Activated T-cell treated with anti-CD3 and anti-CD28 coated beads for 48 hours (primary cell): Measurements from ENCODE around the gene HASPIN.

ENCODE experiments used
- DNase-seq: peaks from one replicate; pipeline ENCODE4 v3.0.0-alpha.2; 2020; ENCODE audit warnings: low read depth

The HASPIN gene

DNA sequence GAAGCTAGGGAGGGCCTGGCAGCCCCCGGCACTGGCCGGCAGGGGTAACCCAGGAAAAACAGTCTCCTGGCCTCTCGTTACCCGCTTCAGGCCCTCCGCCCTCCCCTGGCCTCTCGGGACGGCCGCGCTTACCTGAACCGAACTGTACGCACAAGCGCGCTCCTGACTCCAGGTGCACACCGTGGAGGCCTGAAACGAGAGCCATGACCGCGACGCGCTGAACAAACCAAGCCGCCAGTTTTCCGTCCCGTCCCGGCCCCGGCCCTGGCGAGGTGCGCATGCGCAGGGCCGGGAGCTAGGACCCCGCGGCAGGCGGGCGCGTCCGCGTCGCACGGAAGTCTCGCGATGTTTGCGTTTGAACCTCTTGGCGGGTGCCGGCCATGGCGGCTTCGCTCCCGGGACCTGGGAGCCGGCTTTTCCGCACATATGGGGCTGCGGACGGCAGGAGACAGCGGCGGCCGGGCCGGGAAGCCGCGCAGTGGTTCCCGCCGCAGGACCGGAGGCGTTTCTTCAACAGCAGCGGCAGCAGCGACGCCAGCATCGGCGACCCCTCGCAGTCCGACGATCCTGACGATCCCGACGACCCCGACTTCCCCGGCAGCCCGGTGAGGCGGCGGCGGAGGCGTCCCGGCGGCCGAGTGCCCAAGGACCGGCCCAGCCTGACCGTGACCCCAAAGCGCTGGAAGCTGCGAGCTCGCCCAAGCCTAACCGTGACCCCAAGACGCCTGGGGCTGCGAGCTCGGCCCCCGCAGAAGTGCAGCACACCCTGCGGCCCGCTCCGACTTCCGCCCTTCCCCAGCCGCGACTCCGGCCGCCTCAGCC lies at the start of gene HASPIN:
HASPIN (plus strand) TSS at position 348 of the 822 bp plus-strand sequence; CDS start at position 381, 33 bp downstream.
- peak; percentile 94 for DNase-seq

DNA sequence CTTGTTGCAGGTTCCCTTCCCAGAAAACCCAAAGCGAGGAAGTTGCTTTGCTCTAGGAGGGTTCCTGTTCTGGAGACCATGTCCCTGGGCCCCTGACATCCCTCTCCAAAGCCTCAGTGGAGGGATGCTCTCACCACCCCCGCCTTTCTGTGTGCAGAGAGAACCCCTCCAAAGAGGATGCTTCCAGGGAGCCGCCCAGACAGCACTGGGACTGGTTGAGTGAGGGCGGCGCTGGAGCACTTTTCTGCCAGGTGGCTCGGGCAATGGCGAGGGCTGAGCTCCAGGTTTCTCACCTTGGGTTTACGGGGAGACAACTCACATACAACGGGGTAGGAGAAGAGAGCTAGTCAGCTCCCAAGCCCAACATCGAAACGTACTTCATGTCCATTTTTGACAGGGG lies 47.8 kb upstream of the HASPIN start:
- DNase-seq = no peak

DNA sequence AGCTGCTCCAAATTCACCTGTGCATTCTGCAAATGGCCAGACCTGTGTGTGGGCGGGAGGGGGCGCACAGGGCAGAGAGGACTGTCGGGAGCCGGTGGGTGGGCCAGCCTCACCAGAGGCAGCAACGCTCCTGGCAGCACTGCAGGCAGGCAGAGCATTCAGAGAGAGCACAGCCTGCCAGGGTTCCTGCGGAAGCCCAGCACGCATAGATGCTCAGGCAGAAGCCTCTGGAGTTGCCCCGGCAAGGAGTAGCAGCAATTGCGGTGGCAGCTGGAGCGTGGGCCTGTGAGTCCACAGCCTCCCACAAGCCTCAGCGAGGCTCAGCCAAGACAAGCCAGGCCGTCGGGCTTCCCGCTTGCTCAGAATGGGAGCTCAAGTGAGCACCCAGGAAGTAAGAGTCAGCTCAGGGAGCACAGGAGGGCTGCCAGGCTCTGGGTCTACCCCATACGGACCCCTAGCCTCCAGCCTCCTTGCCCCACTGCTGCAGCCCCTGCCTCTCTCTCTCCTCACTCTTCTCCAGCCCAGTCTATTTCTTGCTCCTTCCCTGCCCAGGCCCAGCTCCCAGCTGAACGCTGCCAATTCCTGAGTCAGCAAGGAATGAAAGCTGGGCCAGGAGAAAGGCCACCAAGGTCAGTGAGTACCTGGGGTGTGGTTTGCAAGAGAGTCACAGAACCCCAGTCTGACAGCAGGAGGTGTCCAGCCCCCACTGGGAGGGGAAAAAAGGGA lies 45.4 kb upstream of the HASPIN start:
- DNase-seq = no peak

- DNase-seq = no peak
Measured at GRCh38 chr17:3678821-3679530, 44.7 kb upstream of the HASPIN start.

GRCh38 chr17:3679531-3680126 lies 44.1 kb upstream of the HASPIN start:
- DNase-seq = no peak

DNA sequence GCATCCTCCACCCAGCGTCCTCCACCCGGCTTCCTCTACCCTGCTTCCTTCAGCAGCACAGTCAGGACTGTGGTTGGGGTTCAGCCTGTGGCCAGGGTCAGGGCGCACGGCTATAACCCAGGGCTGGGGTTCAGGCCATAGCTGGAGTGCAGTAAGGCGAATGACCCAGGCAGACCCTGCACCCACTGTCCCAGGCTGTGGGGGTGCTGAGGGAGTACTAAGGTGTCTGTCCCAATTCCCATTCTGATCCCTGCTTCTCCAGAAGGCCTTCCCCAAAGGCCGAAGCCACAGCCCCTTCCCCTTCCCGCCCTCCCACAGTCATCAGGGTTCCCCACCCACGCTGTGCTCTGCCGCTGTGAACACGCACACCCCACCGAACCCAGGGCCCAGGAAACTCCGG lies 42.6 kb upstream of the HASPIN start:
- DNase-seq = no peak

DNA sequence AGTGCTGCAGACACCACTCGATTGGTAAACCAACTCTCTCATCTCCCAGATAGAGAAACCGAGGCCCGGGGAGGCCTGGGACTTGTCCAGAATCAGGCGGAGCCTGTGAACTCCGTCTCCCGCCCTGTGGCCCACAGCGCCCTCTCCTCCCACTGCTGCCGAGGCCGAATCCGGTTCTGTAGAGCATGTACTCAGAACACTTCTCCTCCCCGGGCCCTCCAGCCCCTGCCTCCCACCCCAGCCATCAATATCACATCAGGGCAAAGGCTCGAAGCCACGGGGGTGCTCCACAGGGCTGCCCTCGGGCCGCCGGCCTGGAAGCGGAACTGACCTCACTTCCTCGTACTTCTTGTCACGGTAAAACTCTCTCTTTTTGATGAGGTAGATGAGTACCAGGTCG lies 42.1 kb upstream of the HASPIN start:
- DNase-seq = no peak

DNA sequence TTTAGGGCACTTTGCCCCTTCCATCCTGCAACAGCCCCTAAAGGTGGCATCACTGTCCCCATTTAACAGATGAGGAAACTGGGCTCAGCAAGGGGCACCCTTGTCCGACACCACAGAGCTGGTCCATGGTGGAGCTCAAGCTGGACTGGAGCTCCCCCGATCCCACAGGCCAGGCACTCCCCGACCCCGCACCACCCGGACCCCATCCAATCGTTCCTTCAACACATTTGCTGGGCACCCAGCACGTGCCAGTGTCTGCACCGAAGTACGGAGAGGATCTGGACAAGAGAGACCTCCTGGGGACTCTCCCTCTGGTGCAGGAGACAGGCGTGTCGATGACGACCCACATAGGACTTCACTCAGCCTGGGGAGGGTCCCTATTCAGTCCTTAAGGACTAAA lies 41.7 kb upstream of the HASPIN start:
- no peak for DNase-seq

GRCh38 chr17:3683054-3683511 lies 40.6 kb upstream of the HASPIN start:
- DNase-seq = peak; percentile 40

DNA sequence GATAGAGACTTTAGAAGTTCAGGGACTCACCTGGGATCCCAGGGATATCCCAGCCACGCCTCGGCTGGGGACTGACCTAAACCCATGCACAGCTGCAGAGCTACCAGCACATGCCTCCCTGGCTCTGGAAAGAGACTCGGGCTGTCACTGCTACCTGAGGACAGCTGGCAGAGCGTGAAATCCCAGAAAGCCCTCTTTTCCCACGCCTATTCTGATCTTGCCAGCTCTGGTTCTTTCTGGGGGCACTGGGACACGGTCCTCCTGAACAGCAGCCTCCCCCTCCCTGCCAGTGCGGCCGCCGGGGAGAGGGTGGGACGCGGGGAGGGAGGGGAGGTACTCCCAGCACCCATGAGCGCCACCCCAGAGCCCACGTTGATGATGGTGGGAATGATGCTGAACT lies 38.5 kb upstream of the HASPIN start:
- no peak for DNase-seq

- DNase-seq = no peak
Measured at GRCh38 chr17:3688027-3688553, 35.6 kb upstream of the HASPIN start.

DNA sequence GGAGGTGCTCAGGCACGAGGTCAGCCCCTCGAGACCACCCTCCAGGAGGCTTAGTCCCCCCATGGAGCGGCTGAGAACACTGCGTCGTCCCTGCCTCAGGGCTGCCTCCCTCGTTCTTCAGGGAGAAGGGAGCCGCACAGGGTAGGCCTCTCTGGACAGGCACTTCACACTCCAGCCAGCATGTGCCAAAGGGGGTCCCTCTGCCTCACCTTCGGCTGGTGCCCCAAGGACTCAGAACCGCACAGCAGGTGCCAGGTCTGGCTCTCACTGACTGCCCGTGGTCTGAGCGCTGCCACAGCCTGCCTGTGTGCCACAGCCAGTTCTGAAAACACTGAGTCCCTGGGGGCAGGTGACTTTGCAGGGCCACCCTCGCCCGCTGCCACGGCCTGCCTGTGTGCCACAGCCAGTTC lies 34.8 kb upstream of the HASPIN start:
- DNase-seq = no peak

DNA sequence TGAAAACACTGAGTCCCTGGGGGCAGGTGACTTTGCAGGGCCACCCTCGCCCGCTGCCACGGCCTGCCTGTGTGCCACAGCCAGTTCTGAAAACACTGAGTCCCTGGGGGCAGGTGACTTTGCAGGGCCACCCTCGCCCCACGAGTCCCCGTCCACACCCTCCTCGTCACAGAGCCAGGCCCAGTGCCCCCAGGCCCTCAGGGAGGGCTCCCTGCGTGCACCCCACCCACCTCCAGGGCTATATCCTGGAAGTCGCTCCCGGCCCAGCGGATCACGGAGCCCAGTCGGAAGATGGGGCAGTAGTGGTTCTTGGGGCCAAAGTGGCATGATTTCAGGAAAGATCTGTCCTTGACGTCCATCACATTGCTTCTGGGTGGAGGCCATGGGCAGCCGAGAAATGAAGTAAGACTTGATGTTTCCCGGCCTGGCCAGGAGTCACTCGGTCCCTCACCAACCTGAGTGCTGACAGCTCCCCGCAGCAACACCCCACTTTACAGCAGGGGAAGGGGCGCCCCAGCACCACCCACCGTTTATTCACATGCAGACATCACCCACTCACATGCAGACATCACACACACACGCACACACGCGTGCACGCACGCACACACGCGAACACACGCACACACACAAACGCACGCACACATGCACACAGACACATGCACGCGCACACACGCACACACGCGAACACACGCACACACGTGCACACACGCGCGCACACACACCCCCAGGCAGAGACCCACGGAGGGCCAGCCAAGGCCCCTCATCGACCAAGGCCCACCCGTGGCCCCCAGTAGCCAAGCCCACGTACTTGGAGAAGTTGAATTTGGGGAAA lies 34.2 kb upstream of the HASPIN start:
- DNase-seq = no peak

- DNase-seq = no peak
Measured at GRCh38 chr17:3690094-3690715, 33.5 kb upstream of the HASPIN start.

- DNase-seq = no peak
Measured at GRCh38 chr17:3691617-3692067, 32.1 kb upstream of the HASPIN start.

- no peak for DNase-seq
Measured at GRCh38 chr17:3692346-3692745, 31.4 kb upstream of the HASPIN start.

DNA sequence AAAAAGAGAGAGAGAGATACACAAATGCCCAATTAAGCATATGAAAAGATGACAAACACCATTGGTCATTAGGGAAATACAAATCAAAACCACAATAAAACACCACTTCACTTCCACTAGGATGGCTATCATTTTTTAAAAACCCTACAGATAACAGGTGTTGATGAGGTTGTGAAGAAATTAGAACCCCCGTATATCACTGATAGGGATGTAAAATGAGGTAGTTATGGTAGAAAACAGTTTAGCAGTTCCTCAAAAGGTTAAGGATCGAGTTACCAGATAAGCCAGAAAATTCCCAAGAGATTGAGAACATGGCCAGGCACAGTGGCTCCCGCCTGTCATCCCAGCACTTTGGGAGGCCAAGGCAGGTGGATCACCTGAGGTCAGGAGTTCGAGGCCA lies 30.6 kb upstream of the HASPIN start:
- DNase-seq = no peak

- DNase-seq = peak; percentile 49
Measured at GRCh38 chr17:3693829-3694231, 29.9 kb upstream of the HASPIN start.

GRCh38 chr17:3695129-3695722 lies 28.5 kb upstream of the HASPIN start:
- DNase-seq = no peak
